ENCODE measurements around the gene TRIM41. TPM values are rescaled to one million over a fixed set of nuclear protein-coding genes. Genes with fewer than 3 reads are reported as not detected.

TRIM41 gene
- total and polyA plus RNA-seq, 2 experiments from 2014 or later = 6.2 to 8.7 TPM

GRCh38 chr5:181283347-181283746 is 60.3 kb downstream of the TRIM41 start:
- Mint-ChIP-seq H3K4me3 (no peak overlapping the region), H3K9me3 (no peaks in the 10 kb centered on the region), H3K27me3 (ENCODE audit: insufficient read depth, low read depth, poor library complexity) (peaks cover 5% of the 10 kb centered on the region), H3K36me3 (ENCODE audit: low read depth) (peaks cover 29% of the 10 kb centered on the region), H3K4me1 (peaks cover 2% of the 10 kb centered on the region; the same call in 2 of the 3 replicates), H3K27ac (no peak overlapping the region)
- DNase-seq (ENCODE audit: low spot score) (no peak), ATAC-seq (no peak)
- Histone ChIP-seq H3K36me3 (ENCODE audit: insufficient read depth) (peaks cover 4% of the 10 kb centered on the region; the same call in 1 of the 2 replicates), H4K20me1 (replicated peaks; ENCODE audit: insufficient read depth) (peaks cover 15% of the 10 kb centered on the region; the same call in 1 of the 2 replicates), H3F3A (replicated peaks; ENCODE audit: low read depth) (no peaks in the 10 kb centered on the region), H3K27ac (ENCODE audit: low read depth) (no peak overlapping the region), H2AFZ (no peak overlapping the region), H3K79me2 (replicated peaks; ENCODE audit: insufficient read depth) (peaks cover 43% of the 10 kb centered on the region), H3K9me2 (ENCODE audit: insufficient read depth) (no peaks in the 10 kb centered on the region), H3K27me3 (ENCODE audit: insufficient read depth) (no peaks in the 10 kb centered on the region; the same call in 1 of the 2 replicates), H3K4me2 (no peak overlapping the region), H3K4me1 (ENCODE audit: insufficient read depth) (0 out of 2 replicates have a peak, but pooled peaks cover 4% of the 10 kb centered on the region), H3K4me3 (no peak overlapping the region)
- TF ChIP-seq JUNB (IDR thresholded peaks at IDR 0.05; ENCODE audit: unreplicated experiment) (no peak), CREB1 (CRISPR knock-in tag; IDR thresholded peaks at IDR 0.05; ENCODE audit: low read depth) (no peak), EZH2 (IDR thresholded peaks at IDR 0.05; ENCODE audit: low read depth, unreplicated experiment) (no peak), EZH2phosphoT487 (IDR thresholded peaks at IDR 0.05; ENCODE audit: unreplicated experiment) (no peak), NANOG (IDR thresholded peaks at IDR 0.05; ENCODE audit: borderline replicate concordance) (no peak), ZNF331 (CRISPR knock-in tag; IDR thresholded peaks at IDR 0.05; ENCODE audit: low read depth) (no peak), ZNF114 (CRISPR knock-in tag; IDR thresholded peaks at IDR 0.05) (no peak), POLR2AphosphoS5 (IDR thresholded peaks at IDR 0.05; ENCODE audit: low read depth) (no peak), STAT1 (IDR thresholded peaks at IDR 0.05; ENCODE audit: unreplicated experiment) (no peak)
- TF ChIP-seq, protein P1, sequence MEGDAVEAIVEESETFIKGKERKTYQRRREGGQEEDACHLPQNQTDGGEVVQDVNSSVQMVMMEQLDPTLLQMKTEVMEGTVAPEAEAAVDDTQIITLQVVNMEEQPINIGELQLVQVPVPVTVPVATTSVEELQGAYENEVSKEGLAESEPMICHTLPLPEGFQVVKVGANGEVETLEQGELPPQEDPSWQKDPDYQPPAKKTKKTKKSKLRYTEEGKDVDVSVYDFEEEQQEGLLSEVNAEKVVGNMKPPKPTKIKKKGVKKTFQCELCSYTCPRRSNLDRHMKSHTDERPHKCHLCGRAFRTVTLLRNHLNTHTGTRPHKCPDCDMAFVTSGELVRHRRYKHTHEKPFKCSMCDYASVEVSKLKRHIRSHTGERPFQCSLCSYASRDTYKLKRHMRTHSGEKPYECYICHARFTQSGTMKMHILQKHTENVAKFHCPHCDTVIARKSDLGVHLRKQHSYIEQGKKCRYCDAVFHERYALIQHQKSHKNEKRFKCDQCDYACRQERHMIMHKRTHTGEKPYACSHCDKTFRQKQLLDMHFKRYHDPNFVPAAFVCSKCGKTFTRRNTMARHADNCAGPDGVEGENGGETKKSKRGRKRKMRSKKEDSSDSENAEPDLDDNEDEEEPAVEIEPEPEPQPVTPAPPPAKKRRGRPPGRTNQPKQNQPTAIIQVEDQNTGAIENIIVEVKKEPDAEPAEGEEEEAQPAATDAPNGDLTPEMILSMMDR (conservative IDR thresholded peaks at IDR 0.05; ENCODE audit: low read depth in 2 of 2) = no peak
- TF ChIP-seq, protein P2, sequence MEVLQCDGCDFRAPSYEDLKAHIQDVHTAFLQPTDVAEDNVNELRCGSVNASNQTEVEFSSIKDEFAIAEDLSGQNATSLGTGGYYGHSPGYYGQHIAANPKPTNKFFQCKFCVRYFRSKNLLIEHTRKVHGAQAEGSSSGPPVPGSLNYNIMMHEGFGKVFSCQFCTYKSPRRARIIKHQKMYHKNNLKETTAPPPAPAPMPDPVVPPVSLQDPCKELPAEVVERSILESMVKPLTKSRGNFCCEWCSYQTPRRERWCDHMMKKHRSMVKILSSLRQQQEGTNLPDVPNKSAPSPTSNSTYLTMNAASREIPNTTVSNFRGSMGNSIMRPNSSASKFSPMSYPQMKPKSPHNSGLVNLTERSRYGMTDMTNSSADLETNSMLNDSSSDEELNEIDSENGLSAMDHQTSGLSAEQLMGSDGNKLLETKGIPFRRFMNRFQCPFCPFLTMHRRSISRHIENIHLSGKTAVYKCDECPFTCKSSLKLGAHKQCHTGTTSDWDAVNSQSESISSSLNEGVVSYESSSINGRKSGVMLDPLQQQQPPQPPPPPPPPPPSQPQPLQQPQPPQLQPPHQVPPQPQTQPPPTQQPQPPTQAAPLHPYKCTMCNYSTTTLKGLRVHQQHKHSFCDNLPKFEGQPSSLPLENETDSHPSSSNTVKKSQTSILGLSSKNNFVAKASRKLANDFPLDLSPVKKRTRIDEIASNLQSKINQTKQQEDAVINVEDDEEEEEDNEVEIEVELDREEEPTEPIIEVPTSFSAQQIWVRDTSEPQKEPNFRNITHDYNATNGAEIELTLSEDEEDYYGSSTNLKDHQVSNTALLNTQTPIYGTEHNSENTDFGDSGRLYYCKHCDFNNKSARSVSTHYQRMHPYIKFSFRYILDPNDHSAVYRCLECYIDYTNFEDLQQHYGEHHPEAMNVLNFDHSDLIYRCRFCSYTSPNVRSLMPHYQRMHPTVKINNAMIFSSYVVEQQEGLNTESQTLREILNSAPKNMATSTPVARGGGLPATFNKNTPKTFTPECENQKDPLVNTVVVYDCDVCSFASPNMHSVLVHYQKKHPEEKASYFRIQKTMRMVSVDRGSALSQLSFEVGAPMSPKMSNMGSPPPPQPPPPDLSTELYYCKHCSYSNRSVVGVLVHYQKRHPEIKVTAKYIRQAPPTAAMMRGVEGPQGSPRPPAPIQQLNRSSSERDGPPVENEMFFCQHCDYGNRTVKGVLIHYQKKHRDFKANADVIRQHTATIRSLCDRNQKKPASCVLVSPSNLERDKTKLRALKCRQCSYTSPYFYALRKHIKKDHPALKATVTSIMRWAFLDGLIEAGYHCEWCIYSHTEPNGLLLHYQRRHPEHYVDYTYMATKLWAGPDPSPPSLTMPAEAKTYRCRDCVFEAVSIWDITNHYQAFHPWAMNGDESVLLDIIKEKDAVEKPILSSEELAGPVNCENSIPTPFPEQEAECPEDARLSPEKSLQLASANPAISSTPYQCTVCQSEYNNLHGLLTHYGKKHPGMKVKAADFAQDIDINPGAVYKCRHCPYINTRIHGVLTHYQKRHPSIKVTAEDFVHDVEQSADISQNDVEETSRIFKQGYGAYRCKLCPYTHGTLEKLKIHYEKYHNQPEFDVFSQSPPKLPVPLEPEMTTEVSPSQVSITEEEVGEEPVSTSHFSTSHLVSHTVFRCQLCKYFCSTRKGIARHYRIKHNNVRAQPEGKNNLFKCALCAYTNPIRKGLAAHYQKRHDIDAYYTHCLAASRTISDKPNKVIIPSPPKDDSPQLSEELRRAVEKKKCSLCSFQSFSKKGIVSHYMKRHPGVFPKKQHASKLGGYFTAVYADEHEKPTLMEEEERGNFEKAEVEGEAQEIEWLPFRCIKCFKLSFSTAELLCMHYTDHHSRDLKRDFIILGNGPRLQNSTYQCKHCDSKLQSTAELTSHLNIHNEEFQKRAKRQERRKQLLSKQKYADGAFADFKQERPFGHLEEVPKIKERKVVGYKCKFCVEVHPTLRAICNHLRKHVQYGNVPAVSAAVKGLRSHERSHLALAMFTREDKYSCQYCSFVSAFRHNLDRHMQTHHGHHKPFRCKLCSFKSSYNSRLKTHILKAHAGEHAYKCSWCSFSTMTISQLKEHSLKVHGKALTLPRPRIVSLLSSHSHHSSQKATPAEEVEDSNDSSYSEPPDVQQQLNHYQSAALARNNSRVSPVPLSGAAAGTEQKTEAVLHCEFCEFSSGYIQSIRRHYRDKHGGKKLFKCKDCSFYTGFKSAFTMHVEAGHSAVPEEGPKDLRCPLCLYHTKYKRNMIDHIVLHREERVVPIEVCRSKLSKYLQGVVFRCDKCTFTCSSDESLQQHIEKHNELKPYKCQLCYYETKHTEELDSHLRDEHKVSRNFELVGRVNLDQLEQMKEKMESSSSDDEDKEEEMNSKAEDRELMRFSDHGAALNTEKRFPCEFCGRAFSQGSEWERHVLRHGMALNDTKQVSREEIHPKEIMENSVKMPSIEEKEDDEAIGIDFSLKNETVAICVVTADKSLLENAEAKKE (CRISPR knock-in tag; IDR thresholded peaks at IDR 0.05) = no peak
- TF ChIP-seq, protein P3, sequence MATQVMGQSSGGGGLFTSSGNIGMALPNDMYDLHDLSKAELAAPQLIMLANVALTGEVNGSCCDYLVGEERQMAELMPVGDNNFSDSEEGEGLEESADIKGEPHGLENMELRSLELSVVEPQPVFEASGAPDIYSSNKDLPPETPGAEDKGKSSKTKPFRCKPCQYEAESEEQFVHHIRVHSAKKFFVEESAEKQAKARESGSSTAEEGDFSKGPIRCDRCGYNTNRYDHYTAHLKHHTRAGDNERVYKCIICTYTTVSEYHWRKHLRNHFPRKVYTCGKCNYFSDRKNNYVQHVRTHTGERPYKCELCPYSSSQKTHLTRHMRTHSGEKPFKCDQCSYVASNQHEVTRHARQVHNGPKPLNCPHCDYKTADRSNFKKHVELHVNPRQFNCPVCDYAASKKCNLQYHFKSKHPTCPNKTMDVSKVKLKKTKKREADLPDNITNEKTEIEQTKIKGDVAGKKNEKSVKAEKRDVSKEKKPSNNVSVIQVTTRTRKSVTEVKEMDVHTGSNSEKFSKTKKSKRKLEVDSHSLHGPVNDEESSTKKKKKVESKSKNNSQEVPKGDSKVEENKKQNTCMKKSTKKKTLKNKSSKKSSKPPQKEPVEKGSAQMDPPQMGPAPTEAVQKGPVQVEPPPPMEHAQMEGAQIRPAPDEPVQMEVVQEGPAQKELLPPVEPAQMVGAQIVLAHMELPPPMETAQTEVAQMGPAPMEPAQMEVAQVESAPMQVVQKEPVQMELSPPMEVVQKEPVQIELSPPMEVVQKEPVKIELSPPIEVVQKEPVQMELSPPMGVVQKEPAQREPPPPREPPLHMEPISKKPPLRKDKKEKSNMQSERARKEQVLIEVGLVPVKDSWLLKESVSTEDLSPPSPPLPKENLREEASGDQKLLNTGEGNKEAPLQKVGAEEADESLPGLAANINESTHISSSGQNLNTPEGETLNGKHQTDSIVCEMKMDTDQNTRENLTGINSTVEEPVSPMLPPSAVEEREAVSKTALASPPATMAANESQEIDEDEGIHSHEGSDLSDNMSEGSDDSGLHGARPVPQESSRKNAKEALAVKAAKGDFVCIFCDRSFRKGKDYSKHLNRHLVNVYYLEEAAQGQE (IDR thresholded peaks at IDR 0.05; ENCODE audit: unreplicated experiment) = no peak

Data from GM23338 (cell line).